Fibroblast of peridontal ligament (primary cell): ENCODE results near the gene ATG13.
A peak's percentile ranks its signal among the peaks of the same experiment; 100 is the strongest.

Source experiments
- DNase-seq: peaks from one replicate; pipeline ENCODE4 v3.0.0-alpha.2; 2010; ENCODE audit errors: extremely low read depth

The ATG13 gene

GRCh38 chr11:46676436-46677158 is 59.2 kb downstream of the ATG13 start:
- DNase-seq: no peak

DNA sequence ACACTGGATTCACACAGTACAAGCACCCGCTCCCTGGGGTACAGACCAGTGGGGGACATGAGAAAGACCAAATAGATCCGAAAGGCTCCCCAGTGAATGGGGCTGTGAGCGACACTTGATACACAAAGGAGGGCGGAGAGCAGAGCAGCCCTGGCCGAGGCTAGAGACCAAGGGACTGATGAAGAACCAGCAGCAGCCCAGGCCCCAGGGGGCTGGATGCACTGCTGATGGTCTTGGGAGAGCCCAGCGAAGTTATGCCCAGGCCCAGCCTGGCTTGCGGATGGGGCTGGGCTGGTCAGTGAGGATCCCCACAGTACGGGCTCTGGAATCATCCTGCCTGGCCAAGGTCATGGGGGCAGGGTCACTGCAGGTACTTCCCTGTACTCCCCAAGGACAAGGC is 59.8 kb downstream of the ATG13 start:
- DNase-seq: no peak

DNA sequence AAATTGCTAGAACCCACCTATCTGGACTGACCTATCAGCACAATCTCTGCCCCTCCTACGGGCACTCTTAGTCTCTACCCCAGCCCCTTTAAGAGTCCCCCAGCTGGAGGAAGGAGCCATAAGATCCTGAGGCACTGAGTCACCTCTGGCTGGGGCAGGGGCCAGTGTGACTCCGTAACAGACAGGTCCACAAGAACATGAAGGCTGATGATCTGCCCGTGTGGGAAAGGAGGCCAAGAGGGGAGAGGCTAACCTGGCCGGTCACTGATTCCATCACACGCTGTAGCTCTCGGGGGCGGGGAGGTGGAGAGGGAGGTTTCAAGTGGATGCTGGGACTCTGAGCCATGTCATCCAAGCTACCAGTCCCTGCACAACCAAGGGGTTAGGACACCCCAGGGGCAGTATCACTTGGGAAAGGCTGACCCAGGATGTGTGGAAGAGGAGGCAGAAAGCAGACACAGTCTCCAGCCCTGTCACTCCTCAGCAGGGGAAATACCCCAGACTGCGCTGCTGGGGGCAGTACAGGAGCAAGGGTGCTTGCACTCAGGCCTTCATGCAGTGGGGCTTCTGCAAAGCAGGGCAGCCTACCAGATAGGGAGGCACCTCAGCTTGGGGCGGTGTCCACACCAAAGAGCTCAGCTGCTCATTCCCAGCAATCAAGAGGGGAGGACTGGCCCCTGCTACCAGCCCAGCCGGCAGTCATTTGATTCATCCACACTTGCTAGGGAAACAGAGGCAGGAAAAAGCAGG is 60.8 kb downstream of the ATG13 start:
- DNase-seq: no peak

GRCh38 chr11:46678741-46679130 is 61.4 kb downstream of the ATG13 start:
- DNase-seq: no peak

DNA sequence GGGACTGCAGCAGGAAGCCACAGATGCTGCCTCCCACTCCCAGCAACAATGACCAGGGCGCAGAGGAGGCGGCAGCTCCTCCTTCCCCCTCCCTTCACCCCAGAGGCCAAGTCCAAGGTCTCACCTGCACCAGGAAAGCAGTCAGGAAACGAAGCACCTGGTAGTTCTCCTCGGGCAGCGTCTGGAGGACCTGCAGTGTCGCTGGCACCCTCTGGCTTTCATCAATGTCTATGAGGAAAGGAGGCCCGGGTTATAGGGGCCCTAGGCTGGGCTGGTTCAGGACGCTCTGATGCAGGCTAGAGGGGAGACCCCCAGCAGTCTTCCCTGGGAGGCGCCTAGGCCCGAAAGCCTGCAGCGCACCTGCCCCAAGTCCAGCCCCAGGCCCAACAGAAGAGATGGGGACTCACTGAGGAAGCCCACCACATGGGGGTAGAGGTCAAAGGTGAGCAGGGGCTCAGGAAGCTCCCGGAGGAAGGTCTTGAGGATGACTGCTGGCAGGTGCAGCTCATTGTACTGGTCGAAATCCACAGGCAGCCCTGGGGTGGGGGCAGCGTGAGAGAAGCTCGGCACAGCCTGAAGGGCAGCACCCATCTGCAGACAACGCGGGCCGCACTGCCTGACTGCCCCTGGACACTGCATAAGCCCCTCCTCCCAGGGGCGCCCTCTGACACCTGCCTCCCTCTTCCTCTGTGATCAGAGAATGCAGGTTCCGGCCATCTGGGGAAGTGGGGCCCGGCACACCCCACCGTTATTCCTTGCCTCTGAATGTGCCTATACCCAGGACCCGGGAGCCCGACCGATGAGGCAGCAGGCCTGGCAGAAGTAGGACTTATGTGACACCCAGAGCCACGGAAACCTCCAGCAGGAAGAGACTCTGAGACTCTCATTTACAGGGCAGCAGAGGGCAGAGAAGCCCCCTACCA is 62.1 kb downstream of the ATG13 start:
- no peak for DNase-seq

- no peak for DNase-seq
Observed at GRCh38 chr11:46680164-46680760, 62.9 kb downstream of the ATG13 start.

DNA sequence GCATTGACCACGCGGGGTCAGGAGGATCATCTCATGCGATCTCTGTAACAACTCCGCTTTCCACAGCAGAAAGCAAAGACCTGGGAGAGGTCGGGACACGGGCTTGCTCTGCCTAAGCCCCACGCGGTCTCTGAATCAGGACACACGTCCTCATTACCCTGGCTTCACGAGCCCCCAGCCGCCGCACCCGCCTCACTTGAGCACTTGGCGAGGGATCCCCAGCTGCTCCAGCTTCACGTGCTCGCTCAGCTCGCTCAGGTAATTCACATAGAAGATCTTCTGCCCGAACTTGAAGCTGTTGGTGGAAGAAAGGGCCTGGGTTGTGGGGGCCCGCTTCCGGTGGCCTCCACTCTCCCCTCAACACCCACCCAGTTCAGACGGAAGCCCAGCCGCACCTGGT is 63.5 kb downstream of the ATG13 start:
- no peak for DNase-seq

GRCh38 chr11:46681814-46682213 is 64.5 kb downstream of the ATG13 start:
- no peak for DNase-seq

GRCh38 chr11:46682773-46683752 is 65.7 kb downstream of the ATG13 start:
- no peak for DNase-seq

DNA sequence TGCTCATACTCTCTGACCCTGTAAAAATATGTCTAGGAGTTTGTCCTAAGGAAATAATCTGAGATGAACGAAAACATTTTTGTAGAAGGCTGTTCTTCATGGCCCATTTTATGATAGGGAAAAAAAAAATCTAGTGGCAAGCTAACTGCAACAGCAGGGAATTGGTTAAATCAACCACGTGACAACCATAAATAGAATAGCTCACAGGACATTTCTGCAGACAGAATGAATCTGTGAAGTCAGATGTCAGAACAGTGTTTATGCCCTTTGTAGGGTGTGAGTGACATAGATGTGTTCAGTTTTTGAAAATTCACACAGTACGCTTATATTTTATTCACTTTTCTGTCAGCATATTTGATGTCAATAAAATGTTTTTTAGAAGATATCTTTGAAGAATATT is 67.0 kb downstream of the ATG13 start:
- no peak for DNase-seq

DNA sequence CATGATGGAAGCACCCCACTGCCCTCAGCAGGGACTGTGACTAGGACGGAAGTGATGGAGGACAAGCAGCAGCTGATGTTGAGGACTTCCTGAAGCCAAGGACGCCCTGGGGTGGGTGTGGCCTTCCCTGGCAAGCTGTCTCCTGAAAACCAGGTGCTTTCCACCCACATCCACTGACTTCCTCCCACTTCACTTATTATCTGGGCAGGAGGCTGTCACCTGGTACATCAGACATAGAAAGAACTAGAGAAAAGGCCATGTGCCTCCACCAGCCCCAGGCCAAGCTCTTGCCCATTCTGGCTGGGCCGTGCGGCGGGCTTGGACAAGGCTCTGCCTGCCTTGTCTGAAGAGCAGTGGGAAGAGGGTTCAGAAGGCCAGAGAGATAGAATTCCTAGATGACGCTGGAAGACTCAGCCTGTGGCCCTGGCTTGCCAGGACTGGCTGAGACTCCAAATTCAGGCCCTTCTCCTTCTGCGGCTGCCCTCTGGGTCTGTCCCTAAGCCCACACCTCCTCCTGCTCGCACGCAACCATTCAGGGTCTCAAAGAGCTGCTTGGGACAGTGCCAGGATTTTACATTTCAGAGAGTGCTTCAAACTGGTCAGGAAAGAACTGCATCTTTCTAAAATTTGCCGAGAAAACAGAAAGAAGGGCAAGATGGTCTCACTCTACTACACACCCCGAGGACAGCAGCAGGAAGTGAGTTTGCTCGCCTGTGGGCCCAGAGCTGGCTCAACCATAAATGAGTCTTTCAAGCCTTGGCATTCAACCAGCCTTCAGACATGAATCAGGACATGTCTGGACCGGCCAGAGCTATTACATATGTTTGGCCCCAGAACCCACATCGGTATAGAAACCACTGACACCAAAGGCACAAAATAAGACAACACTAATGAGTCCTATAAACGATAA is 69.8 kb downstream of the ATG13 start:
- peak; percentile 65 for DNase-seq

GRCh38 chr11:46690702-46691101 is 73.3 kb downstream of the ATG13 start:
- no peak for DNase-seq

GRCh38 chr11:46692450-46692849 is 75.1 kb downstream of the ATG13 start:
- no peak for DNase-seq

- DNase-seq: peak; percentile 63
Observed at GRCh38 chr11:46693597-46694012, 76.3 kb downstream of the ATG13 start.

DNA sequence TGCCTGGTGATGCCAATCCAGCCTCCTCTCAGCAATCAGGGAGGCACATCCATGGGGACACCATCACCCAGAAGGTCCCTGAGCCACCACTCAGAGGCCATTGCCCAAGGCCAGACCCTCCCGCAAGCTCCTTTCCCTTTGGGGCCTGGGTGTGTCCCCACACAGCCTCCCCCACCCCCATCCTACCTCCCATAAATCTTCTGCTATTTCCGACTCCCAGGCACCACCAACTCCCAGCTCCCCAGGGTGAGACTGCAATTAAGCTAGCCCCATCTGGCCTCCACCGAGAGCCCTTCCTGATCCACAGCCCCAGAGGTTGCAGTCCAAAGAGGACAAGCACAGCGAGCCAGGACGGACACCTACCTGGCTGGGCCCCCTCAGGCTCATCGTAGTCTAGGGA is 76.7 kb downstream of the ATG13 start:
- no peak for DNase-seq

GRCh38 chr11:46694607-46695006 is 77.3 kb downstream of the ATG13 start:
- DNase-seq: no peak

DNA sequence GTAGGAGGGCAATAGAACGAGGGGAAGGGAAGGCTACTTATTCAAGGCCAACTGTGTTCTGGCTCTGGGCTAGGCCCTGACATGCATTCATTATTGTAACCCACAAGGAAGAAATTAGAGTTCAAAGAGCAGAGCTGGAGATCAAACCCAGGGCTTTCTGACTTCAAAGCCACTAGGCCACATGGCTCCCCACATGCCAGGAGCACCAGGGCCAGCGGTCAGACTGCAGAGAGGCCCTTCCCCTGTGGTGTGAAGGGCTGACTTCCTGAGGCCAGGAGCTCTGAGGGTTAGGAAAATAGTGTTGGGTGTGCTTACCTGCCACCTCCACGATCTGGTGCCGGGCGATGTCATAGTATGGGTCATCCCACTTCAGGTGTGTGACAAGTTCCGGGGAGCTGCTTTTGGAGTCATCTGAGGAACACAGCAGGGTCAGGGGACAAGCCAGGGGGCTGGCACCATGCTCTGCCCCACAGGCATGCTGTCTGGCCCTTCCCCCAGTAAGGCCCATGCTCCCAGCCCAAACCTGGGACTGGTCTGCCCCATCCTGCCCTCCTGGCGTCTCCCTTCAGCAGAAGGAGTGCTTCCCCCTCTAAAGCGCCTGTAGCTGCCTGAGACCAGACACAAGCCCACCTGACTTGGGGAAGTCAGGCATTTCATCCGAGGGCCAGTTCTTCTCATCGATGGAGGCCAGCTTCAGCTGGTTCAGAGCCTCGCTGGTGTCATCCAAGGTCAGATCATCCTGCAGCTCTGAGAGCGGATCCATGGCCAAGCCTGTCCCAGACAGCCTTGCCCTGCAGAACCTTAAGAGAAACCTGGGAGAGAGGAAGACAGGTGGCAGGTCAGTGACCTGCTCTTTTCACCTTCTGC is 78.2 kb downstream of the ATG13 start:
- no peak for DNase-seq

DNA sequence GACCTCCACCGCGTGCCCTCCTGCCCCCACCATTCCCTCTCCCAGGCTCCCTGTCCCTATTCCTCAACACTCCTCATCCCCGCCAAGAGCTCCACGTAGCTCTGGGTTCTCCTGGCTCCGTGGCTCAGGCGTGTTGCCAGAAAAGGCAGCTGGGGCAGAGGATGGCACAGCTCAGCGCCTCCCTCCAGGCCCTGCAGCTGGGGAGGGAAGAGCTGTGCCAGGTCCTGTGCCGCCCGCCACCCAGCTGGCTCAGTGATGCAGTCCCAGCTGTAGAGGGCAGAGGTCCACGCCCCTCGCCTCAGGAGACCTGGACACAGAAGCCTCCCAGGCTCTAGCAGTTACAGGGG is 78.8 kb downstream of the ATG13 start:
- no peak for DNase-seq

DNA sequence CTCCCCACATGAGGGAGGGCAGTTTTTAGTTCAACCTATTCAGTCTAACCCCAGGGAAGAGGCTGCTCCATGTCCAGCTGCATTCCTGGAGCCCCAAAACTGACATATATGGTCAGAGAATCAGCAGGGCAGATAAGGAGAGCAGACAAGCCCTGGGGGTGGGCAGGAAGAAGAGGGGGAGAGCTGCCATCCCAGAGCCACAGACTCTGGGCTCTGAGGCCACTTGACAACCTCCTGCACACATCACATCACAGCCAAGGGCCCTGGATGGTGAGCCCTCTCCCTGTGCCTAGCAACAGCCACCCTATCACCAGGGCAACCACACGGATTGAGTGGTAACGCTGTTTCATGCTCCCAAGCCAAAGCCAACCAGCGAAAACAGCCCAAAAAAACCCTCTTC is 80.0 kb downstream of the ATG13 start:
- DNase-seq: no peak
